Measurements from ENCODE around the gene ADGRA1. TPM values are rescaled to one million over a fixed set of nuclear protein-coding genes. Genes with fewer than 3 reads are reported as not detected.

ADGRA1 gene
- total RNA-seq, 1 experiment from 2014 or later = not detected

GRCh38 chr10:133096616-133097269, 9.0 kb downstream of the ADGRA1 start:
- DNase-seq (ENCODE audit: low spot score) = no peak

GRCh38 chr10:133097418-133097817, 9.7 kb downstream of the ADGRA1 start:
- DNase-seq (ENCODE audit: low spot score) = no peak

- no peak for DNase-seq (ENCODE audit: low spot score)
These were observed 10.2 kb downstream of the ADGRA1 start for GRCh38 chr10:133097961-133098360.

DNA sequence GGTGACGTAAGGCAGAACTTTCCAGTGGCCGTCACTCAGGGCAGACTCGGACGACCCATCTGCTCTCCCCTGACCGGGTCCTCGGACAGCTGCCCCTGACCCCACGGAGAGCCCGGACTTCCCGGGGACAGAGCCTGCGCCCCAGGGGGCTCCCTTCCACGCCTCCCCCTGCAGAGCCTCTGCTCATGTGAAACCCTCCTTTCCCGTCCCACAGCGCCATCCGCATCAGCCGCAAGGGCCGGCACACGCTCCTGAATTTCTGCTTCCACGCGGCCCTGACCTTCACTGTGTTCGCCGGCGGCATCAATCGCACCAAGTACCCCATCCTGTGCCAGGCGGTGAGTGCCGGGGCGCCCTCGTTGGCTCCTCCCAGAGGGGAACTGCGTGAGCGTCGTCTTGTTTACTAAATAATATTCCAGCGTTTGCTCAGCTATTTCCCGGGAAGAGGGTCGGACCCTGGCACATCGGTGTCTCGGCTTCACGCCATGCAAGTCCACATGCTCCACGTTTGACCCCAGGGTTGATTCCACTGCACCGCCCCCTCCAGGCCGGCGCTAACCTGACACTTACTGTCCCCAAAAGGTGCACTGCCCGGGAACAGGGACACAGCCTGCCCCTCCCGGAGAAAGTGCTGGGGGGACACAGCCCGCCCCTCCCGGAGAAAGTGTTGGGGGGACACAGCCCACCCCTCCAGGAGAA, 10.9 kb downstream of the ADGRA1 start:
- DNase-seq (ENCODE audit: low spot score) = no peak

DNA sequence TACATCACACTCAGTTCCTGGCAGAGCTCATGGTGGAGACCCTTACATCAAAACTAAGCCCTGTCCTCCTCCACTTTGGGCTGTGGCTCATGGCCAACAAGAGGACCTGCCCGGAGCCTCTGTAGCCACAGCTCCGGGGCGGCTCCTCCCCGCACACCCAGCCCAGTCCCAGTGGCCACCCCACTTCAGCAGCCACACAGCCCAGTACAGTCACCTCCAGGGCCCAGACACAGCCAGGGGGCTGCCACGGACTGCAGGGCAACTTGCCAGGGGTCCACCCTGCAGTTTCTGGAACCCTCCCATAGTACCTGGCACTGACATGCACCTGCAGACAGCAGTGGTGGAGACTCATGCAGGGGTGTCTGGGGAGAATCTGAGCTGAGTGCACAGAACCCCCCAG, 11.8 kb downstream of the ADGRA1 start:
- no peak for DNase-seq (ENCODE audit: low spot score)

GRCh38 chr10:133100186-133100585, 12.5 kb downstream of the ADGRA1 start:
- no peak for DNase-seq (ENCODE audit: low spot score)

DNA sequence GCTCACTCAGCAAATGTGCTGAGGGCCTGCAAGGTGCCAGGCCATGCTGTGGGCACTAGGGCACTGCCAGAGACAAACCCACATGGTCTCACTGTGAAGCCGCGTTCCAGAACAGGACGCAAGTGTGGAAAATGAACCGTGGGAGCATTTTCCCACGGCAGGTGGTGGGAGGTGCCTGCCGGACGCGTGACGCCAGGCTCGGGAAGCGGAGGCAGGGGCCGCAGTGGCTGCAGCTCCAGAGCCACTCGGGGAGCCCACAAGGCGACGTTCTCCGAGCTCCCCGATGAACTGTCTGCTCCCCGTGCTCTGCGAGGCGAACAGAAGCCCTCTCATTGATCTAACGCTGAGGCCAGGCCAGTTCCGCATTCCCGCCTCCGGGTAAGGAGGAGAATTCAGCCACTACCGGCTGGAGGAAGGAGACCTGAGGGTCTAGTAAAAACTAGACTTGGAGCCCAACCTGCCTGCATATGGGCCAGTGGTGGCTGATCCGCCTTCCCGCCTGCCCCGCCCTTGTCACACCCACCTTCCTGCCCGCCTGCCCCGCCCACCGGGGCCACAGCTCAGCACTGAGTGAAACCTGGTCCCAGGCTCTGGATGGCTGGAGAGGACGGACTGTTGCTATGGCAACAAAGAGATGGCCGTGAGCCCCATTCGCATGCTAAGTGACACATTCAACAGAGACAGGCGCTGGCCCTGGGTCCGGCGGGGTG, 13.1 kb downstream of the ADGRA1 start:
- no peak for DNase-seq (ENCODE audit: low spot score)

DNA sequence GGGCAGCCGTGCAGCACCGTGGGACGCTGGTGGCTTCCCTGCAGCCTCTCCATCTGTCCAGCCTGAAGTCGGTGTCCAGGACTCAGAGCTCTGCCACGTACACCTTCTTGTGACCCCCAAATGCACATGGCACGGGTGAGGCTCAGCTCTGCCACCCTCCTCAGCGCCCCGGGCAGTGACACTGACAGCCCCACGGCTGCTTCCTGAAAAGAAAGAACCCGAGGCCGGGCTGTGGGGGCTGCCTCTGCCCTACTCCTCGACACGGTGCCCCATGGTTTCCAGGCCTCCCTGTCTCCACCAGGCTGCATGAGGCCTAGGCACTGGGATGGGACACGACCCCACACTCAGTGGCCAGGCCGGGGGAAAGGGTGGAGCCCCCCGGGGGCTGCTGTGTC, 13.7 kb downstream of the ADGRA1 start:
- no peak for DNase-seq (ENCODE audit: low spot score)

DNA sequence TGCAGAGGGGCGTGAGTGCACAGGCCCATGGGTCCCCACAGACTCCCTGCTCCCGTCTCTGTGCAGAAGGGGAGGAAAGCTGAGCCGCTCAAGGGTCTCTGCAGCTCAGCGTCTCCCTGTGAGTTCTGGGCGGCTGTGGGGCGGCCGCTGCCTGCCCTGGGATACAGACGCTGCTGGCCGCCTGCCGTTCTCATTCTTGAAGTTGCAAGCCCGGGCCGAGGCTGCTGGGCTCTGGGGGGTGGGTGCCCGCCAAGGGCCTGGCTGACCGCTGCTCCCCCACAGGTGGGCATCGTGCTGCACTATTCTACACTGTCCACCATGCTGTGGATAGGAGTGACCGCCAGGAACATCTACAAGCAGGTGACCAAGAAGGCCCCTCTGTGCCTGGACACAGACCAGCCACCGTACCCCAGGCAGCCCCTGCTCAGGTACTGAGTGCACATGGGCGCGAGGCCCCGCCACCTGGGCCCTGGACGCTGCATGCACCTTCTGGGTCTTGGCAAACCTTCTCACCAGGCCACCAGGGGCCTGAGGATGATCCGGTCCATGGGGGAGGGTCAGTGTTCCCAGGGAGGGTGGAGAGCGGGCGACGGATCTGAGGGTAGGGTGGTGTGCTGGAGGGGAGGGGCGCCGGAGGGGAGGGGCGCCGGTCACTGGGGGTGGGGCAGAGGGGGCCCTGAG, 14.8 kb downstream of the ADGRA1 start:
- no peak for DNase-seq (ENCODE audit: low spot score)

- no peak for DNase-seq (ENCODE audit: low spot score)
These were observed 15.7 kb downstream of the ADGRA1 start for GRCh38 chr10:133103311-133103910.

- no peak for DNase-seq (ENCODE audit: low spot score)
These were observed 16.6 kb downstream of the ADGRA1 start for GRCh38 chr10:133104068-133104962.

- DNase-seq (ENCODE audit: low spot score) = no peak
These were observed 17.4 kb downstream of the ADGRA1 start for GRCh38 chr10:133104963-133105640.

DNA sequence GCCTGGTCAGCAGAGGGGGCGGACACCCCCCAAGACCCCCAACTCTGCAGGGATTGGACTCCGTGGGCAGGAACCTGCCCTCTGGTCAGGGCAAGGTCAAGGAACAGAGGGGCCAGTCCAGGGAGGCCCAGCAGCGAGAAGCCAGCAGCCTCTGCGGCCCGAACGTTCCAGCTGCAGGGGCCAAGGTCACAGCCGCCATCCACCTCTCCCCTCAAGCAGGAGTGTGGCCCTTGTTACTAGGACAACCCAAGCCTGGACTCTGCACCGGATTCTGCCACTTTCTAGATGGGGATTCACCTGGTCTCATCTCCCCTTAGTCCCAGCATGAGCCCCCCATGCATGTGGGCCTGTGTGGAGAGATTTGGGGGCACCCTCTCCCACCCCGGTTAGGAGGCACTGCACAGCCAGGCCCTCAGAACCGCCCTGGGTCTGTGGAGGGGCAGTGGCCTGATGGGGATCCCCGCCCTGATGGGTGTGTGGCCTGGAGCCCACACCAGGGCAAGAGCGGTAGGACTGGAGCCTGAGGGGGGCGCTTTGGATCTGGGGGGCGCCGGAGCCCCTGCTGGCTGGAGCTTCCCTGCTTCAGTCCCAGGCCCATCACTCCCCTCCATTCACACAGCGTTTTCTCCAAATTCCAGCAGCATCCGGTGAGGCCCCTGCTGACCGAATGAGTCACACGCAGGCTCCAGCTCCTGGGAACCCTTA, 18.1 kb downstream of the ADGRA1 start:
- no peak for DNase-seq (ENCODE audit: low spot score)

DNA sequence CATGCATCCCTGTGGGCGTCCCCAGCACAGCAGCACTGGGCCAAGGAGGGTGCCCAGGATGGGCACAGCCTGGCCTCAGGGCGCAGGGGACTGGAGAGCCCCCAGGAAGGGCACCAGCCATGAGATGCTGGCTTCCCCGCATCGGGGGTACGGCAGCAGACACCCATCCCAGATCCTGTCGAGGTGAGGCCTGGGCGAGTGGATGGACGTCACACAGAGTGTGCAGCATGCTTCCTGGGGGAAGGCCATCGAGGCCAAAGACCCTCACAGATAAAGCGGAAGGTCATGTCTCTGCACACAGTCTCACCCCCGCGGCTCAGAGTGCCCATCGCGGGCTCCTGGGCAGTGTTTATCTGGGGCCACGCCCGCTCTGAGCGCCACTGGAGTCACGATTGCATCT, 18.8 kb downstream of the ADGRA1 start:
- no peak for DNase-seq (ENCODE audit: low spot score)

- no peak for DNase-seq (ENCODE audit: low spot score)
These were observed 19.7 kb downstream of the ADGRA1 start for GRCh38 chr10:133107442-133107841.

GRCh38 chr10:133109711-133110110, 22.0 kb downstream of the ADGRA1 start:
- DNase-seq (ENCODE audit: low spot score) = no peak

GRCh38 chr10:133110133-133110532, 22.4 kb downstream of the ADGRA1 start:
- no peak for DNase-seq (ENCODE audit: low spot score)

DNA sequence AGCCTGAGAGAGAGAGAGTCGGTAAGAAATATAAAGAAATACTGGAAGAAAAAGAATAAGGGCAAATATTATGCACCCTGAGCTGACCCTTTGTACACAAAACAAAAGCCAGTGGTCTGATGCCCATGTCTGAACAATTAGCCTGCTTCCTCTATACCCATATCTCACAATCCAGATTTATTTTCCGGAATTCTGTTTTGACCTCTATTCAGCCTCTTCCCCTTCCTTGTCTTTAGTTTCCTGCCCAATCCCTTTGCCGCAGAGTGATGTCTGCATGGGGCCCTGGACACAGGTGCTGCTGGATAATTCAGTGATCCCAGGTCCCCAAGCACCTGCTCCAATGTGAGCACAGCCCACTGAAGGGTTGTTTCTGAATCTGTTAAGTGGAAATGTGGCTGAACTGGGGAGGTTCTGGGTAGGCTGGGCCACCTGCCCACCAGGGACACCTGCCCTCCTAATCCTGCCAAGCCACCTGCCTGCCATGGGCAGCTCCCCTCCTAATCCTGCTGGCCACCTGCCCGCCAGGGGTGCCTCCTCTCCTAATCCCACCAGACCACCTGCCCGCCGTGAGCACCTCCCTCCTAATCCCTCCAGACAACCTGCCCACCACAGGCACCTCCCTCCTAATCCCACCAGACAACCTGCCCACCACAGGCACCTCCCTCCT, 23.0 kb downstream of the ADGRA1 start:
- no peak for DNase-seq (ENCODE audit: low spot score)

DNA sequence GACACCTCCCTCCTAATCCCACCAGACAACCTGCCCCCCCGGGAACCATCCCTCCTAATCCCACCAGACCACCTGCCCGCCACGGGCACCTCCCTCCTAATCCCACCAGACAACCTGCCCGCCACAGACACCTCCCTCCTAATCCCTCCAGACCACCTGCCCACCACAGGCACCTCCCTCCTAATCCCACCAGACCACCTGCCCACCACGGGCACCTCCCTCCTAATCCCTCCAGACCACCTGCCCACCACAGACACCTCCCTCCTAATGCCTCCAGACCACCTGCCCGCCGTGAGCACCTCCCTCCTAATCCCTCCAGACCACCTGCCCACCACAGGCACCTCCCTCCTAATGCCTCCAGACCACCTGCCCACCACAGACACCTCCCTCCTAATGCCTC, 23.9 kb downstream of the ADGRA1 start:
- peak; percentile 27 for DNase-seq (ENCODE audit: low spot score)
